T-helper 2 cell treated with Interferon-gamma antibody and Interleukin-4, amounts not matched to agents 5 μg/mL and 100 μg/mL, for 36 hours (primary cell): ENCODE data around the gene SPCS1.

Experiments used
- DNase-seq: peaks from one replicate; pipeline ENCODE4 v3.0.0; 2021; ENCODE audit warnings: low spot score
- H3K27ac Mint-ChIP-seq: one replicate; pipeline ENCODE4 v1.8.0; 2021; ENCODE audit warnings: mild to moderate bottlenecking, mixed read lengths
- H3K27me3 Mint-ChIP-seq: one replicate; pipeline ENCODE4 v1.8.0; 2021; ENCODE audit warnings: low read depth, mixed read lengths
- H3K36me3 Mint-ChIP-seq: one replicate; pipeline ENCODE4 v1.8.0; 2021; ENCODE audit warnings: low read depth, mixed read lengths
- H3K4me1 Mint-ChIP-seq: one replicate; pipeline ENCODE4 v1.8.0; 2021; ENCODE audit warnings: low read depth, mixed read lengths
- H3K4me3 Mint-ChIP-seq: one replicate; pipeline ENCODE4 v1.8.0; 2022; ENCODE audit warnings: mild to moderate bottlenecking, moderate library complexity, mixed read lengths
- H3K9me3 Mint-ChIP-seq: one replicate; pipeline ENCODE4 v1.8.0; 2021; ENCODE audit warnings: mixed read lengths

Gene SPCS1

DNA sequence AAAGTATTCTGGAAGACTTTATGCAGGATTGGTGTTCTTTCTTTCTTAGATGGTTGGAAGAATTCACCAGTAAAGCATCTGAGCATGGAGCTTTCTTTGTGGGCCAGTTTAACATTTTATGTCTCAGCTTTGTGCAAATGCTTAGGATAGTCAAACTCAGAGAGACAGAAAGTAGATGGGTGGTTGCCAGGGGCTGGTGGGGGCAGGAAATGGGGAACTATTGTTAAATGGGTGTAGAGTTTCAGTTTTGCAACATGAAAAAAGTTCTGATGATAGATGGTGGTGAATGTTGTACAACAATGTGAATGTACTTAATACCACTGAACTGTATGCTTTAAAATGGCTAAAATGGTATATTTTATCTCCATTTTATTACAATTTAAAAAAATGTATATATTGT is 24.8 kb downstream of the SPCS1 start:
- Mint-ChIP-seq H3K4me3 (no peak overlapping the region), H3K27me3 (no peaks in the 10 kb centered on the region), H3K36me3 (peaks cover 78% of the 10 kb centered on the region), H3K4me1 (peaks cover 10% of the 10 kb centered on the region), H3K9me3 (peaks cover 58% of the 10 kb centered on the region), H3K27ac (peak overlapping the region; percentile 28)
- no peak for DNase-seq

DNA sequence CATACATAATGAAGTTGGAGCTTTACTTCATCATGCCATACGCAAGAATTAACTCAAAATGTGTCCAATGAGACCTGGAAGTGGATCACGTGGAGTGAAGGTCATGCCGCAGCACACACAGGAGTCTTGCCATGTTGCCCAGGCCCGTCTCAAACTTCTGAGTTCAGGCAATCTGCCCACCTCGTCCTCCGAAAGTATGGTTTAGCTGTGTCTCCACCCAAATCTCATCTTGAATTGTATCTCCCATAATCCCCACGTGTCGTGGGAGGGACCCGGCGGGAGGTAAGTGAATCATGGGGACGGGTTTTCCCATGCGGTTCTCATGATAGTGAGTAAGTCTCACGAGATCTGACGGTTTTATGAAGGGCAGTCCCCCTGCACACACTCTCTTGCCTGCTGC is 25.7 kb downstream of the SPCS1 start:
- Mint-ChIP-seq H3K27ac (no peak overlapping the region), H3K9me3 (peaks cover 58% of the 10 kb centered on the region), H3K36me3 (peaks cover 80% of the 10 kb centered on the region), H3K27me3 (no peaks in the 10 kb centered on the region), H3K4me3 (no peak overlapping the region), H3K4me1 (peaks cover 10% of the 10 kb centered on the region)
- no peak for DNase-seq

DNA sequence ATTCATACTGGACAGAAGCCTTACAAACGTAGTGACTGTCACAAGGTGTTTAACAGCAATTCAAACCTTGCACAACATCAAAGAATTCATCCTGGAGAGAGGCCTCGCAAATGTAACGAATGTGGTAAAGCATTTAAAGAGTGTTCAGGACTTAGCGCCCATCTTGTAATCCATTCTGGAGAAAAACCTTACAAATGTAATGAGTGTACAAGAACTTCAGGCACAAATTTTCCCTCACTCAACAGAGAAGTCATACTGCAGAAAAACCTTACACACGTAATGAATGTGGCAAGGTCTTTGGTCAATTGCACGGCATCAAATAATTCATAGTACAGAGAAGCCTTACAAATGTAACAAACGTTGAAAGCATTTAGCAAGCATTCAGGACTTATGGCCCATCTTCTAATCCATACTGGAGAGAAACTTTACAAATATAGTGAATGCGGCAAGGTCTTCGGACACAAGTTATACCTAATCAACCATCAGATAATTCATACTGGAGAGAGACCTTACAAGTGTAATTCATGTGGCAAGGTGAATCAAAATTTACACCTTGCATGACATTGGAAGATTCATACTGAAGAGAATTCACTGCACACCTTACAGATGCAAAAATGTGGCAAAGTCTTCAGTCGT is 27.5 kb downstream of the SPCS1 start:
- Mint-ChIP-seq H3K36me3 (peaks cover 72% of the 10 kb centered on the region), H3K4me3 (no peak overlapping the region), H3K27ac (no peak overlapping the region), H3K9me3 (peaks cover 51% of the 10 kb centered on the region), H3K27me3 (no peaks in the 10 kb centered on the region), H3K4me1 (peaks cover 10% of the 10 kb centered on the region)
- DNase-seq: no peak

DNA sequence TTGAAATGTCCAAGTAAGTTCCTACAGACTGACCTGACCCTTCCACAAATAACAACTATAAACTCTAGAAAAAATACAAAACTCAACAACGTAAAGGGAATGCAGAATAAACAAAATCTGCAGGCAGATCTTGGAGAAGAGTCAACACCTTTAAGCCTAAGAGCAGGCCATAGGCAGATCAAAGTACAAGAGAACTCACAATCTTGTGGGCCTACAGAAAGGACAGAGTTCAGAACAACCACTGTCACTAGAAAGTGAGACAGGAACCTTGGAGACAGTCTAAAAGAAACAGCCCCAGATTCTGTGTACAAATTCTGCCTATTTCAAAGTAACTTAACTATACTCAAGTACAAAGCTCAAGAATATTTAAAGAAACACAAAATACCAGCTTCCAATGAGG is 33.8 kb downstream of the SPCS1 start:
- H3K4me3 Mint-ChIP-seq: no peak overlapping the region
- no peak for DNase-seq
- peaks cover 45% of the 10 kb centered on the region for H3K36me3 Mint-ChIP-seq
- H3K27me3 Mint-ChIP-seq: no peaks in the 10 kb centered on the region
- H3K27ac Mint-ChIP-seq: no peak overlapping the region
- no peaks in the 10 kb centered on the region for H3K4me1 Mint-ChIP-seq
- peaks cover 3% of the 10 kb centered on the region for H3K9me3 Mint-ChIP-seq

DNA sequence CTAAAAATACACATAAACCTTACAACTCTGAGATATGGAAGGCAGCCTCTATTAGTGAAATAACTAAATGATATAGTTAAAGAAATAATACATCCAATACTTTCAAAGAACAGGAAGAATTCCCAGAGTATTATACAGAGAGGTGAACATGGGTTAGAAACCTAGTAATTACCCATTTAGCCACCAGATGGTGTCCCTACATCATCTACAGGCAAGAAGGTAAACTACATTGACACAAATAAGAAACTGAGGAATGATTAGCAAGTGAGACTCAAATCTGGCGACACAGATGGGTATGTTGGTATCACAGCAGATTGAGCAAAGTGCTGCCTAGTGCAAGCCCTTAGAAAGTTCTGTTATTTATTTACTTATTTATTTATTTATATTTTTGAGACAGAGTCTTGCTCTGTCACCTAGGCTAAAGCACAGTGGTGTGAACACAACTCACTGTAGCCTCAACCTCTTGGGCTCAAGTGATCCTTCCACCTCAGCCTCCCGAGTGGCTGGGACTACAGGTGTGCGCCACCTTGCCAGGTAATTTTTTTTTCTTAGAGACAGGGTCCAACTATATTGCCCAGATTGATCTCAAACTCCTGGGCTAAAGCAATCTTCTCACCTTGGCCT is 36.6 kb downstream of the SPCS1 start:
- Mint-ChIP-seq H3K4me1 (no peaks in the 10 kb centered on the region), H3K4me3 (no peak overlapping the region), H3K36me3 (peaks cover 44% of the 10 kb centered on the region)

DNA sequence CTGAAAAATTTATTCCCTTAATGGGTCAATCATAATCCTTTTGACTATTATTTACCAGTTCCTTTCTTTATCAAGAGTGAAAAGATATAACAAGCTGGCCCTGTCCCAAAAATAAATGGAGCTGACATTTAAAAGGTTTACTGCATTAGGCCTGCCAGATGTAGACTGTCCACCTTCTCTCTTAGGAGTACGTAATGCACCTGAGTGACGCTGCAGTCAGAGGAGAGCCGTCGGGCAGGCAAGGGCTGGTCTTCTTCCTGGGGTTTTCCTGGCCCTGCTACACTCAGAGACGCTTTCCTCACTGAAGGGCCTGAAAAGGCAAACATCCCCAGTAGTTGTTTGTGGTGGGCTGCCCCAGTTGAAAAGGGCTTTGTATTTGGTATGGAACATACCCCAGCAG is 37.2 kb downstream of the SPCS1 start:
- Mint-ChIP-seq H3K36me3 (peaks cover 46% of the 10 kb centered on the region), H3K27me3 (no peaks in the 10 kb centered on the region), H3K4me1 (no peaks in the 10 kb centered on the region), H3K27ac (no peak overlapping the region), H3K9me3 (no peaks in the 10 kb centered on the region), H3K4me3 (no peak overlapping the region)
- no peak for DNase-seq

More for the DNA sequence above, 36.6 kb downstream of the SPCS1 start:
- DNase-seq: no peak
- no peaks in the 10 kb centered on the region for H3K9me3 Mint-ChIP-seq
- no peaks in the 10 kb centered on the region for H3K27me3 Mint-ChIP-seq
- H3K27ac Mint-ChIP-seq: no peak overlapping the region

DNA sequence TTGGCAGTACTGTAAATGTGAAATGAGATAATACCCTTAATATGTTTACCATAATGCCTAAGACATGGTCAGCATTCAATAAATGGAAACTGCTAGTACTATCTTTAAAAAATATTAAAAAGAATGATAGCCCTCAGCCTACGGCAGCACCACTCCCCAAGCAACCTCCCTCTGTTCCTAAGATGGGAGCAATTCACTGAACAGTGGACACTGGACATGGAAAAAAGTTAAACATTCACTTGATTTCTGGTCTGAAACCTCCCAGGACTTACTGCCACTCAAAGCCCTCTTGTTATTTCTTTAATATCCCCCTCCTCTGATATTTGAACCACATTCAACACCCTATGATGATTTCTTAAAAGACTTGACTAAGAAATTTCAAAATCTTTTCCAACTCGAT is 37.8 kb downstream of the SPCS1 start:
- H3K27ac Mint-ChIP-seq: peak overlapping the region; percentile 22
- H3K4me1 Mint-ChIP-seq: no peaks in the 10 kb centered on the region
- H3K4me3 Mint-ChIP-seq: no peak overlapping the region
- DNase-seq: no peak
- no peaks in the 10 kb centered on the region for H3K27me3 Mint-ChIP-seq
- peaks cover 49% of the 10 kb centered on the region for H3K36me3 Mint-ChIP-seq
- H3K9me3 Mint-ChIP-seq: no peaks in the 10 kb centered on the region

DNA sequence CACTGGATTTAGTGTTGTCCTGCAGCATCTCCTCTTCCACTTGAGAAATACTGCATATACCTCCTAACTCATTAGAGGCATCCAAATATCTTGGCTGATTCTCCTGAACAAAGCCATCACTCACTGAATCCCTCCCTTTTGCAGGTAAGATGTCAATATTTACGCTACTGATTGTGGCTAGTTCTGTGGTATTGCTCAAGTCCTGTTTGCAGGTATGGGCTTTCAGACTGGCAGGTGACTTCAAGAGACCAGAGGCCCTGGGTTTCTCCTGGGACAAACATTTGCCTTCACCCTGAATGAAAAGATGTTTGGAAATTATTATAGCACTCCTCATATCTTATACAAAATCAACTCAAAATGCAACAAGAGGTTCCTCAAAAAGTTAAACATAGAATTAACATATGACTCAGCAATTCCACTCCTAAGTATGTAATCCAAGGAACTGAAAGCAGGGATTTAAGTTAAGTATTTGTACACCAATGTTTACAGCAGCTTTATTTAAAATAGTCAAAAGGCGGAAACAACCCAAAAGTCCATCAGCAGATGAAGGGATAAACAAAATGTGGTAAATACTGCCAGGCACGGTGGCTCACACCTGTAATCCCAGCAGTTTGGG is 46.2 kb downstream of the SPCS1 start:
- Mint-ChIP-seq H3K36me3 (peaks cover 45% of the 10 kb centered on the region), H3K27me3 (no peaks in the 10 kb centered on the region), H3K4me1 (no peaks in the 10 kb centered on the region), H3K9me3 (no peaks in the 10 kb centered on the region), H3K4me3 (no peak overlapping the region), H3K27ac (no peak overlapping the region)
- DNase-seq: no peak

DNA sequence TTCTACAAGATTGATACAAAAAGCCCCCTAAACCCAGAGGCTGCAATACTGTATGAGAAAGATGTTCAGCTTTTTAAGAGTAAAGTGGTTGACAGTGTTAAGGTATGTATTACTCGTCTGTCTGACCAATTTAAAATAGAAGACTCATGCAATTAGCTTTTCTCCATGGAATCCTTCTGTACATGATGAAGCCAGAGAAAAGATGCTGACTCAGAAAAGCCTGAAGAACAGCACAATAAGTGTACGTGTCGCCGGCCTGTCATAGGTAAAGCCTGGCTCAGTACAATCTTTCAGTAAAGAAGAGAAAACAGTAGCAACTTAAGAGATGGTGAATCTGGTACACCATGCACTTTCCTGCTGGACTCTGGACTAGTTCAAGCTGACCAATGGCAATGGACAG is 48.5 kb downstream of the SPCS1 start:
- DNase-seq: no peak
- Mint-ChIP-seq H3K9me3 (no peaks in the 10 kb centered on the region), H3K27me3 (no peaks in the 10 kb centered on the region), H3K27ac (no peak overlapping the region), H3K4me3 (no peak overlapping the region), H3K36me3 (peaks cover 41% of the 10 kb centered on the region), H3K4me1 (no peaks in the 10 kb centered on the region)

DNA sequence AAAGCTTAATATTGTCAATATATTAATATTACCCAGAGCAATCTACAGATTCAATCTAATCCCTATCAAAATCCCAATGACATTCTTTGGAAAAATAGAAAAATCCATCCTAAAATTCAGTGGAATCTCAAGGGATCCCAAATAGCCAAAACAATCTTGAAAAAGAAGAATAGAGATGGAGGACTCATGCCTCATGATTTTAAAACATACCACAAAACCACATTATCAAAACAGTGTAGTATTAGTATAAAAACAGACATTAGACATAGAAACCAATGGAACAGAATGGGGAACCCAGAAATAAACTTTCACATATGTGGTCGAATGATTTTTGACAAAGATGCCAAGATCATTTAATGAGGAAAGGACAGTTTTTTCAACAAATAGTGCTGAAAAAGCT is 50.2 kb downstream of the SPCS1 start:
- Mint-ChIP-seq H3K27ac (no peak overlapping the region), H3K36me3 (peaks cover 40% of the 10 kb centered on the region), H3K4me1 (no peaks in the 10 kb centered on the region), H3K4me3 (no peak overlapping the region), H3K27me3 (no peaks in the 10 kb centered on the region), H3K9me3 (no peaks in the 10 kb centered on the region)
- no peak for DNase-seq
